ENCODE measurements around the gene SLC4A2. TPM values are rescaled to one million over a fixed set of nuclear protein-coding genes. Genes with fewer than 3 reads are reported as not detected.
"Not testable (repeated sequence)": the region's sequence is repeated elsewhere in the genome, so short reads cannot be mapped to it uniquely, and the experiment has no call there.

Gene SLC4A2
- polyA plus RNA-seq (2013): 42.2 TPM

GRCh38 chr7:151059367-151060112, at the start of gene SLC4A2:
Gene SLC4A2 (plus strand): TSS chr7:151059589. CDS start chr7:151061988, 2,399 bp downstream.
- Histone ChIP-seq H3K4me1 (ENCODE audit: control extremely low read depth in 1 of 4, control insufficient read depth in 4 of 4, insufficient read depth in 4 of 4, low read length in 3 of 4) (peaks cover 5 to 44% (median 37%) of the 10 kb centered on the region in 4 experiments), H3K9me3 (ENCODE audit: control extremely low read depth in 1 of 5, control insufficient read depth in 4 of 5, insufficient read depth in 2 of 5, low read depth in 1 of 5, low read length in 4 of 5) (no peaks in the 10 kb centered on the region), H3K36me3 (ENCODE audit: control insufficient read depth in 4 of 4, insufficient read depth in 4 of 4, low read length in 3 of 4) (peaks cover 0 to 19% (median 10%) of the 10 kb centered on the region in 4 experiments), H3K27ac (ENCODE audit: insufficient read depth in 1 of 2, low read depth in 1 of 2, low read length in 2 of 2, poor library complexity in 1 of 2, severe bottlenecking in 2 of 2) (peak within 1 kb of the TSS; percentile 50 to 90), H3K27me3 (replicated peaks in 2 of 5; ENCODE audit: control insufficient read depth in 4 of 5, insufficient read depth in 5 of 5, low read length in 4 of 5) (no peaks in the 10 kb centered on the region), H3K4me3 (ENCODE audit: control insufficient read depth in 1 of 7, extremely low read depth in 1 of 7, insufficient read depth in 4 of 7, low read depth in 2 of 7, low read length in 6 of 7) (peak within 1 kb of the TSS; percentile 57 to 98 (median 82))
- CTCF ChIA-PET: interaction anchor here (1.0 to 7.2 kb wide), 6 partner anchors 16 to 52 kb away, joined by 3 to 64 read pairs (median 6); partner anchors contain the start of genes ABCB8 and TMUB1
- POLR2A ChIA-PET: interaction anchor here (0.6 to 1.3 kb wide), 2 partner anchors 51 to 1274 kb away, joined by 3 read pairs; no protein-coding TSS in a partner anchor
- peak; percentile 68 to 71 (median 71) for DNase-seq
- 0% methylated on average over 57 of the region's 75 CpGs for WGBS (ENCODE audit: insufficient coverage)

- Histone ChIP-seq H3K4me1 (ENCODE audit: control extremely low read depth in 1 of 4, control insufficient read depth in 4 of 4, insufficient read depth in 4 of 4, low read length in 3 of 4) (peaks cover 0 to 47% (median 39%) of the 10 kb centered on the region in 4 experiments), H3K9me3 (ENCODE audit: control extremely low read depth in 1 of 5, control insufficient read depth in 4 of 5, insufficient read depth in 2 of 5, low read depth in 1 of 5, low read length in 4 of 5) (no peaks in the 10 kb centered on the region), H3K4me3 (ENCODE audit: control insufficient read depth in 1 of 7, extremely low read depth in 1 of 7, insufficient read depth in 4 of 7, low read depth in 2 of 7, low read length in 6 of 7) (no peak overlapping the region), H3K27me3 (replicated peaks in 2 of 5; ENCODE audit: control insufficient read depth in 4 of 5, insufficient read depth in 5 of 5, low read length in 4 of 5) (peaks cover 0 to 42% (median 4%) of the 10 kb centered on the region in 5 experiments), H3K36me3 (ENCODE audit: control insufficient read depth in 4 of 4, insufficient read depth in 4 of 4, low read length in 3 of 4) (no peaks in the 10 kb centered on the region), H3K27ac (ENCODE audit: insufficient read depth in 1 of 2, low read depth in 1 of 2, low read length in 2 of 2, poor library complexity in 1 of 2, severe bottlenecking in 2 of 2) (peak overlapping the region in 1 of 2 experiments; percentile 34)
- DNase-seq: no peak
- WGBS (ENCODE audit: insufficient coverage): 40% methylated on average over 4 of the region's 7 CpGs
- CTCF ChIA-PET: interaction anchor here (1.2 to 10.5 kb wide), 10 partner anchors 9 to 561 kb away, joined by 3 to 101 read pairs (median 24); partner anchors contain the start of genes ABCB8, ATG9B and NOS3
- POLR2A ChIA-PET: interaction anchor here (0.8 to 1.3 kb wide), 3 partner anchors 16 to 93 kb away, joined by 3 to 4 read pairs (median 3); no protein-coding TSS in a partner anchor
Observed at GRCh38 chr7:151010037-151010306, 49.4 kb upstream of the SLC4A2 start.

- 26% methylated on average over 15 of the region's 18 CpGs for WGBS (ENCODE audit: insufficient coverage)
- Histone ChIP-seq H3K9me3 (ENCODE audit: control extremely low read depth in 1 of 5, control insufficient read depth in 4 of 5, insufficient read depth in 2 of 5, low read depth in 1 of 5, low read length in 4 of 5) (no peaks in the 10 kb centered on the region), H3K4me1 (ENCODE audit: control extremely low read depth in 1 of 4, control insufficient read depth in 4 of 4, insufficient read depth in 4 of 4, low read length in 3 of 4) (peaks cover 0 to 47% (median 39%) of the 10 kb centered on the region in 4 experiments), H3K27me3 (replicated peaks in 2 of 5; ENCODE audit: control insufficient read depth in 4 of 5, insufficient read depth in 5 of 5, low read length in 4 of 5) (peaks cover 0 to 42% (median 4%) of the 10 kb centered on the region in 5 experiments), H3K4me3 (ENCODE audit: control insufficient read depth in 1 of 7, extremely low read depth in 1 of 7, insufficient read depth in 4 of 7, low read depth in 2 of 7, low read length in 6 of 7) (no peak overlapping the region), H3K27ac (ENCODE audit: insufficient read depth in 1 of 2, low read depth in 1 of 2, low read length in 2 of 2, poor library complexity in 1 of 2, severe bottlenecking in 2 of 2) (peak overlapping the region in 1 of 2 experiments; percentile 34), H3K36me3 (ENCODE audit: control insufficient read depth in 4 of 4, insufficient read depth in 4 of 4, low read length in 3 of 4) (no peaks in the 10 kb centered on the region)
- ChIA-PET CTCF (interaction anchor here (0.9 to 10.5 kb wide), 12 partner anchors 8 to 561 kb away, joined by 3 to 101 read pairs (median 20); partner anchors contain the start of genes ABCB8, ATG9B, NOS3 and TMUB1), POLR2A (interaction anchor here (0.8 to 1.3 kb wide), 3 partner anchors 16 to 93 kb away, joined by 3 to 4 read pairs (median 3); no protein-coding TSS in a partner anchor)
- DNase-seq: peak in 2 of 3 donors; percentile 43 to 46
Observed at GRCh38 chr7:151010307-151011096, 48.9 kb upstream of the SLC4A2 start.

GRCh38 chr7:151011097-151011409, 48.3 kb upstream of the SLC4A2 start:
- H3K9me3 ChIP-seq (ENCODE audit: control extremely low read depth in 1 of 5, control insufficient read depth in 4 of 5, insufficient read depth in 2 of 5, low read depth in 1 of 5, low read length in 4 of 5): no peaks in the 10 kb centered on the region
- ChIA-PET POLR2A (interaction anchor here (1.3 kb wide), 1 partner anchor 17 kb away, joined by 3 read pairs; no protein-coding TSS in a partner anchor), CTCF (interaction anchor here (0.9 to 10.5 kb wide), 11 partner anchors 7 to 164 kb away, joined by 3 to 101 read pairs (median 17); partner anchors contain the start of genes ABCB8, ATG9B, NOS3 and TMUB1)
- DNase-seq: no peak
- peaks cover 0 to 47% (median 39%) of the 10 kb centered on the region in 4 experiments for H3K4me1 ChIP-seq (ENCODE audit: control extremely low read depth in 1 of 4, control insufficient read depth in 4 of 4, insufficient read depth in 4 of 4, low read length in 3 of 4)
- H3K27ac ChIP-seq (ENCODE audit: insufficient read depth in 1 of 2, low read depth in 1 of 2, low read length in 2 of 2, poor library complexity in 1 of 2, severe bottlenecking in 2 of 2): peak overlapping the region in 1 of 2 experiments; percentile 34
- no peak overlapping the region for H3K4me3 ChIP-seq (ENCODE audit: control insufficient read depth in 1 of 7, extremely low read depth in 1 of 7, insufficient read depth in 4 of 7, low read depth in 2 of 7, low read length in 6 of 7)
- 71% methylated on average over 1 of the region's 1 CpG for WGBS (ENCODE audit: insufficient coverage)
- no peaks in the 10 kb centered on the region for H3K36me3 ChIP-seq (ENCODE audit: control insufficient read depth in 4 of 4, insufficient read depth in 4 of 4, low read length in 3 of 4)
- H3K27me3 ChIP-seq (replicated peaks in 2 of 5; ENCODE audit: control insufficient read depth in 4 of 5, insufficient read depth in 5 of 5, low read length in 4 of 5): peaks cover 0 to 42% (median 4%) of the 10 kb centered on the region in 5 experiments

GRCh38 chr7:151011616-151012015, 47.8 kb upstream of the SLC4A2 start:
- POLR2A ChIA-PET: interaction anchor here (0.5 to 0.7 kb wide), 2 partner anchors 26 to 1785 kb away, joined by 3 to 5 read pairs; no protein-coding TSS in a partner anchor
- H3K9me3 ChIP-seq (ENCODE audit: control extremely low read depth in 1 of 5, control insufficient read depth in 4 of 5, insufficient read depth in 2 of 5, low read depth in 1 of 5, low read length in 4 of 5); DNase-seq; H3K36me3 ChIP-seq (ENCODE audit: control insufficient read depth in 4 of 4, insufficient read depth in 4 of 4, low read length in 3 of 4); H3K4me3 ChIP-seq (ENCODE audit: control insufficient read depth in 1 of 7, extremely low read depth in 1 of 7, insufficient read depth in 4 of 7, low read depth in 2 of 7, low read length in 6 of 7); H3K27ac ChIP-seq (ENCODE audit: insufficient read depth in 1 of 2, low read depth in 1 of 2, low read length in 2 of 2, poor library complexity in 1 of 2, severe bottlenecking in 2 of 2): not testable (repeated sequence)
- 90% methylated on average over 11 of the region's 12 CpGs for WGBS (ENCODE audit: insufficient coverage)
- Histone ChIP-seq H3K27me3 (replicated peaks in 2 of 5; ENCODE audit: control insufficient read depth in 4 of 5, insufficient read depth in 5 of 5, low read length in 4 of 5) (peaks cover 0 to 42% (median 4%) of the 10 kb centered on the region in 5 experiments), H3K4me1 (ENCODE audit: control extremely low read depth in 1 of 4, control insufficient read depth in 4 of 4, insufficient read depth in 4 of 4, low read length in 3 of 4) (peaks cover 0 to 47% (median 39%) of the 10 kb centered on the region in 4 experiments)
- CTCF ChIA-PET: interaction anchor here (0.9 to 10.5 kb wide), 9 partner anchors 12 to 163 kb away, joined by 3 to 101 read pairs (median 7); partner anchors contain the start of genes ABCB8, ATG9B and NOS3

GRCh38 chr7:151012031-151012692, 47.2 kb upstream of the SLC4A2 start:
- DNase-seq: no peak
- CTCF ChIA-PET: interaction anchor here (0.8 to 10.5 kb wide), 11 partner anchors 11 to 163 kb away, joined by 3 to 101 read pairs (median 4); partner anchors contain the start of genes ATG9B and NOS3
- Histone ChIP-seq H3K4me1 (ENCODE audit: control extremely low read depth in 1 of 4, control insufficient read depth in 4 of 4, insufficient read depth in 4 of 4, low read length in 3 of 4) (peaks cover 0 to 47% (median 39%) of the 10 kb centered on the region in 4 experiments), H3K36me3 (ENCODE audit: control insufficient read depth in 4 of 4, insufficient read depth in 4 of 4, low read length in 3 of 4) (no peaks in the 10 kb centered on the region), H3K27me3 (replicated peaks in 2 of 5; ENCODE audit: control insufficient read depth in 4 of 5, insufficient read depth in 5 of 5, low read length in 4 of 5) (peaks cover 0 to 44% (median 4%) of the 10 kb centered on the region in 5 experiments), H3K4me3 (ENCODE audit: control insufficient read depth in 1 of 7, extremely low read depth in 1 of 7, insufficient read depth in 4 of 7, low read depth in 2 of 7, low read length in 6 of 7) (no peak overlapping the region), H3K27ac (ENCODE audit: insufficient read depth in 1 of 2, low read depth in 1 of 2, low read length in 2 of 2, poor library complexity in 1 of 2, severe bottlenecking in 2 of 2) (no peak overlapping the region), H3K9me3 (ENCODE audit: control extremely low read depth in 1 of 5, control insufficient read depth in 4 of 5, insufficient read depth in 2 of 5, low read depth in 1 of 5, low read length in 4 of 5) (no peaks in the 10 kb centered on the region)
- 77% methylated on average over 5 of the region's 6 CpGs for WGBS (ENCODE audit: insufficient coverage)
- POLR2A ChIA-PET: interaction anchor here (0.7 kb wide), 1 partner anchor 1786 kb away, joined by 5 read pairs; no protein-coding TSS in a partner anchor

Measured in common myeloid progenitor, CD34-positive (primary cell).